ENCODE data around the gene GRAMD2B.
"Not testable (repeated sequence)": the region's sequence is repeated elsewhere in the genome, so short reads cannot be mapped to it uniquely, and the experiment has no call there.

GRAMD2B gene

GRCh38 chr5:126430631-126431030 lies 7.4 kb downstream of the GRAMD2B start:
- FAIRE-seq, result peak; percentile 23
- DNase-seq (ENCODE audit: insufficient read length, low spot score), result no peak
- no peak for TF ChIP-seq POLR2A (IDR thresholded peaks at IDR 0.05; ENCODE audit: low read depth, low read length)

DNA sequence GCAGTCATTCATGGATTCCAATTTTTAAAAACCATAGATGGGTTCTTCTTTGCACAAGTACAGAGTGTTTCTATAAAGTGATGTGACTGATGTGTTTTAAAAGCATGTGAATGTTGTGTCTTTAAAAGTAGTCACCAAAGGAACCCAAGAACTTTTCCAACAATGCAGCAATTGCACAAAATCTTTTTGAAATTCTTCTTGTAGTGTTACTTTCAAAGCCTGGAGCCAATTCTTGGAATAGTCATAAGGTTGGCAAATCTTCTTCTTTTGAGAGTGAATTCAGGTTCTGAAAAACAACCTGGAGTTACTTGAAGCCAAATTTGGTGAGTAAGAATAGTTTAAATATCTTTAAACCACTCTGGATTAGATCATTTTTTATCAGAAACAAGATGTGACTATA lies 10.5 kb downstream of the GRAMD2B start:
- FAIRE-seq (no peak), DNase-seq (ENCODE audit: insufficient read length, low spot score) (no peak)
- no peak for TF ChIP-seq POLR2A (IDR thresholded peaks at IDR 0.05; ENCODE audit: low read depth, low read length)

GRCh38 chr5:126435261-126435660 lies 12.1 kb downstream of the GRAMD2B start:
- TF ChIP-seq POLR2A (IDR thresholded peaks at IDR 0.05; ENCODE audit: low read depth, low read length), result no peak
- DNase-seq (ENCODE audit: insufficient read length, low spot score) (no peak), FAIRE-seq (no peak)

GRCh38 chr5:126435714-126436113 lies 12.5 kb downstream of the GRAMD2B start:
- FAIRE-seq (no peak), DNase-seq (ENCODE audit: insufficient read length, low spot score) (no peak)
- TF ChIP-seq POLR2A (IDR thresholded peaks at IDR 0.05; ENCODE audit: low read depth, low read length), result no peak

- TF ChIP-seq POLR2A (IDR thresholded peaks at IDR 0.05; ENCODE audit: low read depth, low read length), result no peak
- DNase-seq (ENCODE audit: insufficient read length, low spot score), result no peak
- FAIRE-seq, result no peak
Measured at GRCh38 chr5:126437721-126438120, 14.5 kb downstream of the GRAMD2B start.

DNA sequence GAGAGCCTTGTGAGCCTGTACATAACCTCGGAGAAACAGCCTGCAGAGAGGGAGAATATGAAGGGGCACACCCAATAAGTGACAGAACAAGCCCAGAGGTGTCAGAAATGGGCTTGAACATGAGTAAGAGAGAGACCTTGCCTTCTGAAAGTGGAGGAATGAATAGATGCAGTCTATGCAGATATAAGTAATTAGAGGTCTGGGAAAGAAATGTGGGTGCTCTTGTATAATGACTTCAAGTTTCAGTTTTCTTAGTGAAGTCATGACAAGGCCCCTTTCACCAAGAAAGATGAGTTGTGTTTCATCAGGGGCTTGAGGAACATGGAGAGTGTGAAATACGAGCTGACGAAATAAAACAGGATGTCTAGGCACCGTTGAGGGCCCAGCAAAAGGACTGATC lies 15.1 kb downstream of the GRAMD2B start:
- no peak for DNase-seq (ENCODE audit: insufficient read length, low spot score)
- FAIRE-seq, result no peak
- no peak for TF ChIP-seq POLR2A (IDR thresholded peaks at IDR 0.05; ENCODE audit: low read depth, low read length)

GRCh38 chr5:126438868-126439267 lies 15.7 kb downstream of the GRAMD2B start:
- no peak for TF ChIP-seq POLR2A (IDR thresholded peaks at IDR 0.05; ENCODE audit: low read depth, low read length)
- DNase-seq (ENCODE audit: insufficient read length, low spot score), result no peak
- FAIRE-seq, result no peak

GRCh38 chr5:126439724-126440123 lies 16.5 kb downstream of the GRAMD2B start:
- not testable (repeated sequence) for FAIRE-seq

DNA sequence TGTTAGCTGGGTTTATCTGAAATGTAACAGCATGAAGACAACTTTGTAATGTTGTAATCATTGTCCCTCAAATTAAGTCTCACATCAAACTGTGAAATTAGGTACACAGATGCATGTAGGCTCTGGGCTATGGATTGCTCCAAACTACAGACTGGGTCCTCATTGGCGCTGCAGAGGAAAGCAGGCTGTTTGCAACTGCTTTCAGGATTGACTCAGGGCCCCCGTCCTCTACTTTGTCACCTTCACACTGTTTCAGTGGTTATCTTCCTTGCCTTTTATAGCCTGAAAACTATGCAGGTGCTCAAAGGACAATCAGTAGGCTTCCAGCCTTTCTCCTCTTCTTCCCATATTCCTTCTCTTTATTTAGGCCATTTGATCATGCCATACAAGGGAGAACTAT lies 18.0 kb downstream of the GRAMD2B start:
- no peak for TF ChIP-seq POLR2A (IDR thresholded peaks at IDR 0.05; ENCODE audit: low read depth, low read length)
- FAIRE-seq (no peak), DNase-seq (ENCODE audit: insufficient read length, low spot score) (no peak)

More at GRCh38 chr5:126439724-126440123, 16.5 kb downstream of the GRAMD2B start:
- DNase-seq (ENCODE audit: insufficient read length, low spot score), result not testable (repeated sequence)

GRCh38 chr5:126443374-126443851 lies 20.2 kb downstream of the GRAMD2B start:
- no peak for DNase-seq (ENCODE audit: insufficient read length, low spot score)
- no peak for FAIRE-seq
- TF ChIP-seq POLR2A (IDR thresholded peaks at IDR 0.05; ENCODE audit: low read depth, low read length), result no peak

DNA sequence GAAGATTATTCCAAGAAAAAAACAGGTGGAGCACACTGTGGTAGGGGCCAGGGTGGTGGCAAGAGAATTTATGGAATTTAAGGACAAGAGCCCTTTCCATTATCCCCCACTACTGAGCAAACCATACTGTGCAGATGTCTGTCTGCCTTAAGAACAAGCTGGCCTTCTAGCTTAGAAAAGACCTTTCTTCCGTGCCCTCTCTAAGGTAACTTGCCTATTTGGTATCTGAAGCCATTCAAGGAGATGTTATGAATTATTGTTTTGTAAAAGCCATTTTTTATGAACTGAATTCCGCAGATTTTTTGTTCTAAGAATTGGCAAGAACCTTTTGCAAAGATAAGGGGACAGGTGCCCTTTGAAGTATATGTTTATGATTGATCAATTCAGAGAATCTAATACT lies 20.9 kb downstream of the GRAMD2B start:
- TF ChIP-seq POLR2A (IDR thresholded peaks at IDR 0.05; ENCODE audit: low read depth, low read length), result no peak
- FAIRE-seq, result no peak
- no peak for DNase-seq (ENCODE audit: insufficient read length, low spot score)

DNA sequence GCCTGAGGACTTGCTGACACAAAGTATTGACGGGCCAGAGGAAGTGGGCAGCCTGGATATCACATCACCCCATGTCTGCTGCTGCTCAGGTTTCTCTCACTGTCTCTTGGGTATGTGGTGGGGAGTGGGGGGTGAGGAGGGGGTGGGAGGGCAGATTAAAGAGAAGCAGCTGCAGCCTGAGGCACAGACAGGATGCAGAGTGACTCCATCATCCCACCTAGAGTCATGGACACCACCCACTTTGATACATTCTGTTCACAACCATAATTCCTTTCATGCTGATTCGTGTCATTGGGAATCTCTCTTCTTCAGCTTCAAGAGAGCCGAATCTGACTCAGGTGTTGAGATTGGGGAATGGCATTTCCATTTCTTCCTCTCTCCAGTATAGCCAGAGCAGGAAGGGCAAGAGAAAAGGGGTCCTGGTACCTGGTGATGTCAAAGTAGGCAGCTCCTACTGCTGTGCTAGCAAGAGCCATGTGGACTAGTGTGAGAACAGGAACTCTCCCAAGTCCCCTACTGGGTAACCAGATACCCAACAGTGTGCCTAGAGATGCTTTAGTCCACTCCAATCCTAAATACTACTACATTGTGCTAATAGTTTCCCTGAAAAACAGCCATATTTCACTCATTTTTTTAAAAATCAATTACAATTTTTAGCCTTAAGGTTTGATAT lies 22.4 kb downstream of the GRAMD2B start:
- TF ChIP-seq POLR2A (IDR thresholded peaks at IDR 0.05; ENCODE audit: low read depth, low read length), result no peak
- DNase-seq (ENCODE audit: insufficient read length, low spot score), result no peak
- no peak for FAIRE-seq

DNA sequence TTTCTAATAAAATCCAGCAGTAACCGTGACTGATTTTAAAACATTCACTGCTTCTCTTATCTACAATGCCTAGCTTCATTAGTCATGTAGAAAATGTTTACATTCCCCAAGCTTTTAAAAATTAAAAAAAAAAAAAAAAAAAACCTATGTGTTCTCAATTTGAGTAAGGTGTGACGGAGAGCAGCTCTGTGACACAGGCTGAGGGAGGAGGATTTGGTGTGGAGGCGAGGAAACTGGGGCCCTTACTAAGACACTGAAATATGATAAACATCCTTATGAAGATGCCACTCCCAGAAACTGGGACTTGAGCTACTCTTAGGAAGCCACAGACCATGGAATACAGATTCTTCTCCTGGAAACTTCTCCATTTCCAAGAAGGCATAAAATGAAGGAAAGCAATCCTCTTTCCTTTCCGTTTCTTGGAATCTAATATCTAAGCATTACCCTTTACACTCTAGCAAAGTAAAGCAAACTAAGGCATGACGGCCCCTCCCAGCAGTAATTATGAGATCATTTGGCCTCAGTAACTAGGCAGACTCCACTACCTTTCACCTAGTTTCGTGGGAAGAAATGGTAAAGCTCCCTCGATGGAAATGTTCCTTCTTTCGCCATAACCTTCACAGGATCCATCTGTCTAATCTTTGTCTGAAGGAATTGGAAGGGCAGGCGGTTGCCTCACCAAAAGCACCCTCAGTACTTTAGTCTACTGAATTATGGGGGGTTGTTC lies 23.5 kb downstream of the GRAMD2B start:
- TF ChIP-seq POLR2A (IDR thresholded peaks at IDR 0.05; ENCODE audit: low read depth, low read length), result no peak
- peak; percentile 21 for DNase-seq (ENCODE audit: insufficient read length, low spot score)
- FAIRE-seq, result peak; percentile 61

DNA sequence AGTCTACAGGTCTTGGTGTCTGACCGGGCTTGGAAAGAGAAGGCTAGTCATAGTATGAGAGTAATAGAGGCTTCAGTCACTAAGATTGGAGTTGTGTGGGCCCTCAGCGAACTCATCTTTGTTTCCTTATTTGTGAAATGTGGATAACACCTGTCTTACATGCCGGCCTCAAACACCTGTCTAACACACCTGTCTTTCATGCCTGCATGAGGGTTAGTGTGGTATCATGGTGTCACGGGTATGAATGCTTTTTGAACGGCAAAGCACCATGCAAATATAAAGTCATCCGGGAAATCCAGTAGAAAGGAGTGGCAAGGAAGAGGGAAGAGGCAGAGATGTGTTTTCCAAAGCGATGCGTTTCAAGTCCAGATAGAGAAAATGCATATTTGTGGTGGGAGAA lies 25.5 kb downstream of the GRAMD2B start:
- DNase-seq (ENCODE audit: insufficient read length, low spot score) (no peak), FAIRE-seq (no peak)
- TF ChIP-seq POLR2A (IDR thresholded peaks at IDR 0.05; ENCODE audit: low read depth, low read length), result no peak

GRCh38 chr5:126449751-126450271 lies 26.6 kb downstream of the GRAMD2B start:
- TF ChIP-seq POLR2A (IDR thresholded peaks at IDR 0.05; ENCODE audit: low read depth, low read length), result no peak
- no peak for FAIRE-seq
- peak; percentile 26 for DNase-seq (ENCODE audit: insufficient read length, low spot score)

All from H54 (cell line).